Measurements from ENCODE around the gene GPR176.
A peak's percentile ranks its signal among the peaks of the same experiment; 100 is the strongest.

Gene GPR176

DNA sequence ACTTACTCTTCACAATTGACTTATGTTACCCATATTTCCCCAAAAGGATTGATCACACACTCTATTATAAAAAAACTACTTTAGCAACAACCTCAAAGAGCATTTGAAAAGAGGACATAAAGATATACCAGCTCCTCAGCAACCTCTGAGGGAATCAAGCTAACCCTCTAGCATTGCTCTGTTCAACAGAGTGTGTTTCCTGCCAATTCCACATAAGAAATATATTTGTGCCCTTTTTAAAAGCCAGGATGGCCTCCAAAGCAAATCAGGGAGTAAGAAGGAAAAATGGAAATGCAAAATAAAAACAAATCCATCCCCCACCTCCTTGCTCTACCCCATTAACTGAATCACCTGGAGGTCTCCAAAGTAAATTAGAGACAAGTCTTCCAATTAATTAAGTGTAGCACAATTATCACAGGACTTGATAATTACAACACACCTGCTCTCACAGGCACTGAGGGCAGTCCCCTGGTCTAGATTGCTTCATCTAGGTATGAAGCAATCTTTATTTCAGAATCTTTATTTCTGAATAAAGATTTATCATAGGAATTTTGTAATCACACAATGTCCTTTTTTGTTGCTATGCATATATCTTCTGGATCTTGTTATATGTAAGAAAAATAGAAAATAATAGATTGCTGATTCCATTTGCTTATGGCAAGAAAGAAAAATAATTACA, 34.8 kb downstream of the GPR176 start:
- Histone ChIP-seq H3K27ac (replicated peaks) (no peak overlapping the region), H3K4me3 (replicated peaks; ENCODE audit: insufficient read depth, low read length) (no peak overlapping the region), H3K27me3 (ENCODE audit: insufficient read depth, poor library complexity, severe bottlenecking) (no peaks in the 10 kb centered on the region)
- TF ChIP-seq GABPA (IDR thresholded peaks at IDR 0.05; ENCODE audit: low read depth) (no peak), SPI1 (IDR thresholded peaks at IDR 0.05; ENCODE audit: borderline replicate concordance, low read depth) (no peak), POLR2AphosphoS5 (IDR thresholded peaks at IDR 0.05; ENCODE audit: low read depth) (no peak)
- TF ChIP-seq, protein P1, sequence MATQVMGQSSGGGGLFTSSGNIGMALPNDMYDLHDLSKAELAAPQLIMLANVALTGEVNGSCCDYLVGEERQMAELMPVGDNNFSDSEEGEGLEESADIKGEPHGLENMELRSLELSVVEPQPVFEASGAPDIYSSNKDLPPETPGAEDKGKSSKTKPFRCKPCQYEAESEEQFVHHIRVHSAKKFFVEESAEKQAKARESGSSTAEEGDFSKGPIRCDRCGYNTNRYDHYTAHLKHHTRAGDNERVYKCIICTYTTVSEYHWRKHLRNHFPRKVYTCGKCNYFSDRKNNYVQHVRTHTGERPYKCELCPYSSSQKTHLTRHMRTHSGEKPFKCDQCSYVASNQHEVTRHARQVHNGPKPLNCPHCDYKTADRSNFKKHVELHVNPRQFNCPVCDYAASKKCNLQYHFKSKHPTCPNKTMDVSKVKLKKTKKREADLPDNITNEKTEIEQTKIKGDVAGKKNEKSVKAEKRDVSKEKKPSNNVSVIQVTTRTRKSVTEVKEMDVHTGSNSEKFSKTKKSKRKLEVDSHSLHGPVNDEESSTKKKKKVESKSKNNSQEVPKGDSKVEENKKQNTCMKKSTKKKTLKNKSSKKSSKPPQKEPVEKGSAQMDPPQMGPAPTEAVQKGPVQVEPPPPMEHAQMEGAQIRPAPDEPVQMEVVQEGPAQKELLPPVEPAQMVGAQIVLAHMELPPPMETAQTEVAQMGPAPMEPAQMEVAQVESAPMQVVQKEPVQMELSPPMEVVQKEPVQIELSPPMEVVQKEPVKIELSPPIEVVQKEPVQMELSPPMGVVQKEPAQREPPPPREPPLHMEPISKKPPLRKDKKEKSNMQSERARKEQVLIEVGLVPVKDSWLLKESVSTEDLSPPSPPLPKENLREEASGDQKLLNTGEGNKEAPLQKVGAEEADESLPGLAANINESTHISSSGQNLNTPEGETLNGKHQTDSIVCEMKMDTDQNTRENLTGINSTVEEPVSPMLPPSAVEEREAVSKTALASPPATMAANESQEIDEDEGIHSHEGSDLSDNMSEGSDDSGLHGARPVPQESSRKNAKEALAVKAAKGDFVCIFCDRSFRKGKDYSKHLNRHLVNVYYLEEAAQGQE (IDR thresholded peaks at IDR 0.05; ENCODE audit: insufficient replicate concordance, low read depth): no peak
- TF ChIP-seq, protein P2, sequence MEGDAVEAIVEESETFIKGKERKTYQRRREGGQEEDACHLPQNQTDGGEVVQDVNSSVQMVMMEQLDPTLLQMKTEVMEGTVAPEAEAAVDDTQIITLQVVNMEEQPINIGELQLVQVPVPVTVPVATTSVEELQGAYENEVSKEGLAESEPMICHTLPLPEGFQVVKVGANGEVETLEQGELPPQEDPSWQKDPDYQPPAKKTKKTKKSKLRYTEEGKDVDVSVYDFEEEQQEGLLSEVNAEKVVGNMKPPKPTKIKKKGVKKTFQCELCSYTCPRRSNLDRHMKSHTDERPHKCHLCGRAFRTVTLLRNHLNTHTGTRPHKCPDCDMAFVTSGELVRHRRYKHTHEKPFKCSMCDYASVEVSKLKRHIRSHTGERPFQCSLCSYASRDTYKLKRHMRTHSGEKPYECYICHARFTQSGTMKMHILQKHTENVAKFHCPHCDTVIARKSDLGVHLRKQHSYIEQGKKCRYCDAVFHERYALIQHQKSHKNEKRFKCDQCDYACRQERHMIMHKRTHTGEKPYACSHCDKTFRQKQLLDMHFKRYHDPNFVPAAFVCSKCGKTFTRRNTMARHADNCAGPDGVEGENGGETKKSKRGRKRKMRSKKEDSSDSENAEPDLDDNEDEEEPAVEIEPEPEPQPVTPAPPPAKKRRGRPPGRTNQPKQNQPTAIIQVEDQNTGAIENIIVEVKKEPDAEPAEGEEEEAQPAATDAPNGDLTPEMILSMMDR (IDR thresholded peaks at IDR 0.05; ENCODE audit: insufficient read depth, low read length): no peak
- DNase-seq (ENCODE audit: low read depth in 1 of 2, low spot score in 1 of 2): peak in 1 of 2 experiments; percentile 8

- Histone ChIP-seq H3K27ac (replicated peaks) (no peak overlapping the region), H3K4me3 (replicated peaks; ENCODE audit: insufficient read depth, low read length) (no peak overlapping the region), H3K27me3 (ENCODE audit: insufficient read depth, poor library complexity, severe bottlenecking) (no peaks in the 10 kb centered on the region)
- DNase-seq (ENCODE audit: low read depth in 1 of 2, low spot score in 1 of 2): no peak
- TF ChIP-seq GABPA (IDR thresholded peaks at IDR 0.05; ENCODE audit: low read depth) (no peak), SPI1 (IDR thresholded peaks at IDR 0.05; ENCODE audit: borderline replicate concordance, low read depth) (no peak), POLR2AphosphoS5 (IDR thresholded peaks at IDR 0.05; ENCODE audit: low read depth) (no peak)
- TF ChIP-seq, protein P2 (IDR thresholded peaks at IDR 0.05; ENCODE audit: insufficient read depth, low read length): no peak
- TF ChIP-seq, protein P1 (IDR thresholded peaks at IDR 0.05; ENCODE audit: insufficient replicate concordance, low read depth): no peak
Observed at GRCh38 chr15:39884351-39884750, 35.7 kb downstream of the GPR176 start.

DNA sequence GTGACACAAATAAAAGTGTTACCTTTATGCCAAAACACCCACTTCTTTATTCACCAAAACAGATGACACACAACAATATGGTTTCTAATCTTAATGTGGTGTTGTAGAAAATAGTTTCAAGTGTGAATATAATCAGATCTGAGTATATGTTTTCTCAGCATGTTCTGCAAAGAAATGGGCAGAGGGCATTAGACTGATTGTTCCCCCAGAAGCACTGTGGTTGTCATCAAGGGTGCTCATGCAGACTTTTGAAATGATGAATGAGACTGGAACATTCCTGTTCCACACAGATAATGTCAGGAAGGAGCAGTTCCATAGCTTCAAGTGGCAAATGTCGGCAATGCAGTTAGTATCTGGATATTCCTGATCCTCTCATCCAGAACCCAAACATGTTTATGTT, 37.5 kb downstream of the GPR176 start:
- no peaks in the 10 kb centered on the region for H3K27me3 ChIP-seq (ENCODE audit: insufficient read depth, poor library complexity, severe bottlenecking)
- DNase-seq (ENCODE audit: low read depth in 1 of 2, low spot score in 1 of 2): no peak
- TF ChIP-seq GABPA (IDR thresholded peaks at IDR 0.05; ENCODE audit: low read depth) (no peak), SPI1 (IDR thresholded peaks at IDR 0.05; ENCODE audit: borderline replicate concordance, low read depth) (no peak), POLR2AphosphoS5 (IDR thresholded peaks at IDR 0.05; ENCODE audit: low read depth) (no peak)
- TF ChIP-seq, protein P2 (IDR thresholded peaks at IDR 0.05; ENCODE audit: insufficient read depth, low read length): no peak
- TF ChIP-seq, protein P1 (IDR thresholded peaks at IDR 0.05; ENCODE audit: insufficient replicate concordance, low read depth): no peak
- no peak overlapping the region for H3K27ac ChIP-seq (replicated peaks)
- H3K4me3 ChIP-seq (replicated peaks; ENCODE audit: insufficient read depth, low read length): no peak overlapping the region
